Nephron (organoid): ENCODE data around the gene ATP2C1.

Experiments
- H3K27ac Mint-ChIP-seq, 3 experiments: 2 replicates each; pipeline ENCODE4 v1.8.0; 2020; ENCODE audit warnings: mixed read lengths in 3 of 3, mild to moderate bottlenecking in 2 of 3, moderate library complexity in 1 of 3
- H3K27me3 Mint-ChIP-seq: 2 replicates; pipeline ENCODE4 v1.8.0; 2021; ENCODE audit warnings: low read depth, mild to moderate bottlenecking, moderate library complexity, mixed read lengths
- H3K36me3 Mint-ChIP-seq: 2 replicates; pipeline ENCODE4 v1.8.0; 2020; ENCODE audit warnings: low read depth, mixed read lengths
- H3K4me1 Mint-ChIP-seq: 2 replicates; pipeline ENCODE4 v1.8.0; 2020; ENCODE audit warnings: mixed read lengths
- H3K4me3 Mint-ChIP-seq, 3 experiments: 2 replicates each; pipeline ENCODE4 v1.8.0; 2020; ENCODE audit warnings: mild to moderate bottlenecking in 3 of 3, mixed read lengths in 3 of 3, moderate library complexity in 2 of 3
- H3K9me3 Mint-ChIP-seq: 2 replicates; pipeline ENCODE4 v1.8.0; 2020; ENCODE audit warnings: mixed read lengths
- TF ChIP-seq, protein P1 (sequence below), 3 experiments: fragments of 200-600 bp; sonication (generic); IDR thresholded peaks; one replicate each; pipeline ENCODE4 v1.5.0; 2021; ENCODE audit warnings: antibody characterized with exemption in 3 of 3; ENCODE audit not compliant: unreplicated experiment in 3 of 3

ATP2C1 gene

GRCh38 chr3:130892759-130893375, 1.0 kb upstream of the ATP2C1 start:
- H3K9me3 Mint-ChIP-seq, result no peaks in the 10 kb centered on the region
- TF ChIP-seq, protein P1, sequence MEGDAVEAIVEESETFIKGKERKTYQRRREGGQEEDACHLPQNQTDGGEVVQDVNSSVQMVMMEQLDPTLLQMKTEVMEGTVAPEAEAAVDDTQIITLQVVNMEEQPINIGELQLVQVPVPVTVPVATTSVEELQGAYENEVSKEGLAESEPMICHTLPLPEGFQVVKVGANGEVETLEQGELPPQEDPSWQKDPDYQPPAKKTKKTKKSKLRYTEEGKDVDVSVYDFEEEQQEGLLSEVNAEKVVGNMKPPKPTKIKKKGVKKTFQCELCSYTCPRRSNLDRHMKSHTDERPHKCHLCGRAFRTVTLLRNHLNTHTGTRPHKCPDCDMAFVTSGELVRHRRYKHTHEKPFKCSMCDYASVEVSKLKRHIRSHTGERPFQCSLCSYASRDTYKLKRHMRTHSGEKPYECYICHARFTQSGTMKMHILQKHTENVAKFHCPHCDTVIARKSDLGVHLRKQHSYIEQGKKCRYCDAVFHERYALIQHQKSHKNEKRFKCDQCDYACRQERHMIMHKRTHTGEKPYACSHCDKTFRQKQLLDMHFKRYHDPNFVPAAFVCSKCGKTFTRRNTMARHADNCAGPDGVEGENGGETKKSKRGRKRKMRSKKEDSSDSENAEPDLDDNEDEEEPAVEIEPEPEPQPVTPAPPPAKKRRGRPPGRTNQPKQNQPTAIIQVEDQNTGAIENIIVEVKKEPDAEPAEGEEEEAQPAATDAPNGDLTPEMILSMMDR (IDR thresholded peaks at IDR 0.05; ENCODE audit: unreplicated experiment in 3 of 3), result peak; percentile 79 to 94 (median 80)
- no peaks in the 10 kb centered on the region for H3K27me3 Mint-ChIP-seq
- peaks cover 36% of the 10 kb centered on the region for H3K4me1 Mint-ChIP-seq
- H3K27ac Mint-ChIP-seq, result peak overlapping the region; percentile 99 to 100 (median 99)
- no peaks in the 10 kb centered on the region for H3K36me3 Mint-ChIP-seq
- H3K4me3 Mint-ChIP-seq, result peak overlapping the region; percentile 89 to 99 (median 94)

DNA sequence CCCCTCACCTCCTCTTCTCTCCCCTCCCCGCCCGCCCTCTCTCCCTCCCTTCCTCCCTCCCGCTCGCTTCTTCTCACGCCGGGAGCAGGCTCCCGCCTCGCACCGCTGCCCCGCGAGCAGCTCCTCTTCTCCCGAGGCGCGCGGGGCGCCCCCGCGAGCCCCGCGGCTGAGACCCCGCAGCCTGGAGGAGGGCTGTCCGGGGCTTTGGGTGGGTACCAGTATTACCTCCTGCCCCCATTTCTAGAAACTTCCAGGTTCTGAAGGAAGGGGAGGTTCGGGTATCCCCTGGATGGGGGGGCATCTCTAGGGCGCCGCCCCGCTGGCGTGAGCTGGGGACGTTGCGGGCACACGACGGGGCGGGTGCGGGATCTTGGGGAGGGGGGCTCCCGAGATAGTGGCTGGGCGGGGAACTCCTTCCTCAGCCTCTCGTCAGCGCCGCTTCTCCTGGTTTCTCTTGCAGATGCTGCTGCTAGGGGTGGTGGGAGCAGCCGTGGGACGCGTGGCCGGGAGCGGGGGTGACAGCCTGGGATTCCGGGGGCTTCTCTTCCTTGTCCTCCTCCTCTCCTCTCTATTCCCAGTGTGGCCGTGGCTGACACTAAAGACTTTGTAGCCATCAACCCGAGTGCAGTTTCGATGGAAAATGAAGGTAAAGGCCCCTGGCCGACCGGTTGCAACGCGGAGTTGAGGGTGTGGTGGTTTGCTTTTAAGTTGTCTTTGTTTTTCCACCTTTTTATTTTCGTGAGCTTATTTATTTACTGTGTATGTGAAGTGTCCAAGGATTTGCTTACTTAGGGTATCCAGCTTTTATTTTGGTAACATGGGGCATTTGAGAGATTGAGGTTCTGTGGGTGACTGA, 474 bp downstream of the ATP2C1 start:
- Mint-ChIP-seq H3K27ac (peak overlapping the region; percentile 99 to 100 (median 99)), H3K4me1 (peaks cover 36% of the 10 kb centered on the region), H3K36me3 (no peaks in the 10 kb centered on the region), H3K9me3 (no peaks in the 10 kb centered on the region), H3K4me3 (peak overlapping the region; percentile 89 to 99 (median 90)), H3K27me3 (no peaks in the 10 kb centered on the region)
- TF ChIP-seq, protein P1 (IDR thresholded peaks at IDR 0.05; ENCODE audit: unreplicated experiment in 3 of 3), result no peak

GRCh38 chr3:130894986-130895280, 1.0 kb downstream of the ATP2C1 start:
- Mint-ChIP-seq H3K9me3 (no peaks in the 10 kb centered on the region), H3K36me3 (no peaks in the 10 kb centered on the region), H3K4me3 (peak overlapping the region; percentile 89 to 97 (median 90)), H3K27me3 (no peaks in the 10 kb centered on the region), H3K27ac (peak overlapping the region; percentile 92 to 94 (median 94)), H3K4me1 (peaks cover 36% of the 10 kb centered on the region)
- TF ChIP-seq, protein P1 (IDR thresholded peaks at IDR 0.05; ENCODE audit: unreplicated experiment in 3 of 3), result no peak

DNA sequence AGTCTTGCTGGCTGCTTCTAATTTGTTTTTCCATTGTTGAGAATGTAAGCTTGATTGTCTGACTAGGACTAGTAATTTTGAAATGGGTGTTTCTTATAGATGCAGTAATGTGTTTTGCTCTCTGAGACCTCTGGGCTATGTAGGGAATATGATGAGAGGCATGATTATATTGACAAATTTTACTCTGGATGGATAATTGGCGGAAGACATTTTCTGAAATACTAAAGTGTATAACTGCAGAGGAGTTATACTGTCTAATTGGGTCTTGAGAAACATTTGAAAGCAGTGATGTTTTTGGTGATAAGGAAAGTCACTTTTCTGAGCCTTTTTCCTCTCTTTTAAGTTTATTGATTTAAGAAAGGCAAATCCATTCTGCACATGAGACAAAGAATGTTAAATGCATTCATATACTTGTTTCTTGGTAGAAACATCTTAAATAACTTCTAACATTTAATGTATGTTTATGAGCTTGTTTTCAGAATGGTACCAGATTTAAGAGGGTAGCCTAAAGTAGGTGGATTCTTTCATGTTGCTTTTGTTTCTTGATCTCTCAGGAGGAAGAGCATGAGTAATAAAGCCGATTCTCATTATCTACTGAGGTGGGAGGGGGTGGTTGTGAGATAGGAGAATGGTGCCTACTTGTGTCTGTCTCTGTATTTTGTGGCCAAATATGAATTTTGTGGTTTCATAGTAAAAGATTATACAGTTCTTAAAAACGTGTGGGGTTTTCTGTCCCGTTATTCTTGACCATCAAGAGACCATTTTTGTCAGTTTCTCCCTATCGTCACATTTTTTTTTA, 2.0 kb downstream of the ATP2C1 start:
- TF ChIP-seq, protein P1 (IDR thresholded peaks at IDR 0.05; ENCODE audit: unreplicated experiment in 3 of 3), result no peak
- no peaks in the 10 kb centered on the region for H3K27me3 Mint-ChIP-seq
- peaks cover 36% of the 10 kb centered on the region for H3K4me1 Mint-ChIP-seq
- H3K36me3 Mint-ChIP-seq, result no peaks in the 10 kb centered on the region
- H3K4me3 Mint-ChIP-seq, result peak overlapping the region; percentile 89 to 97 (median 90)
- H3K27ac Mint-ChIP-seq, result peak overlapping the region; percentile 32 to 94 (median 92)
- H3K9me3 Mint-ChIP-seq, result no peaks in the 10 kb centered on the region

DNA sequence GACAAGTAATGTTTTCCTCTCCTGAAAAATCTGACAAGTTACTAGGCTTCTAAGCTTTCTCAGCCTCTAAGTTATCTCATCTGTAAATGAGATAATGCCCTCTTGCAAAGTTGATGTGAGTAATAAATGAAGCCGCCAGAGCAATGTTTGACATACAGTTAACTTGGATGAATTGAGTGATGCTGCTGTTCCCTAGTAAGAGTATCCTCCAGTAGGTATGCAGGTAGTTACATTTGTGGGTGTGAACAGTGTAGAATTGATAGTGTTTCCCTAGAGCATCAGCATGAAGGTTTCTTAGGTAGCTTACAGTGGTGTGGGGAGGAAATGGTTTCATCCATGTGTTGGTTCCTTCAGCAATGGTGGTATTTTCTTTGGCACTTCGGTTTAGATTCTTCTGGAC, 3.4 kb downstream of the ATP2C1 start:
- no peaks in the 10 kb centered on the region for H3K36me3 Mint-ChIP-seq
- H3K4me3 Mint-ChIP-seq, result peak overlapping the region; percentile 6 to 49 (median 47)
- no peaks in the 10 kb centered on the region for H3K9me3 Mint-ChIP-seq
- TF ChIP-seq, protein P1 (IDR thresholded peaks at IDR 0.05; ENCODE audit: unreplicated experiment in 3 of 3), result no peak
- H3K4me1 Mint-ChIP-seq, result peaks cover 36% of the 10 kb centered on the region
- H3K27me3 Mint-ChIP-seq, result no peaks in the 10 kb centered on the region
- peak overlapping the region in 1 of 3 experiments; percentile 1 for H3K27ac Mint-ChIP-seq
